ENCODE measurements around the gene CD82. TPM values are rescaled to one million over a fixed set of nuclear protein-coding genes. Genes with fewer than 3 reads are reported as not detected.

Gene CD82
- total and polyA plus RNA-seq, 2 experiments from 2014 or later: 4.8 to 6.0 TPM

- Histone ChIP-seq H3K4me1 (ENCODE audit: insufficient read depth) (no peaks in the 10 kb centered on the region), H3K27ac (no peak overlapping the region), H3K27me3 (replicated peaks; ENCODE audit: insufficient read depth) (0 out of 2 replicates have a peak, but pooled peaks cover 16% of the 10 kb centered on the region), H3K4me3 (no peak overlapping the region), H2AFZ (no peak overlapping the region), H3K79me2 (ENCODE audit: insufficient read depth) (no peaks in the 10 kb centered on the region), H3F3A (ENCODE audit: insufficient read depth) (no peaks in the 10 kb centered on the region), H3K4me2 (ENCODE audit: unreplicated experiment) (no peak overlapping the region), H3K9me3 (ENCODE audit: low read depth) (no peaks in the 10 kb centered on the region), H3K9ac (no peak overlapping the region), H4K20me1 (ENCODE audit: insufficient read depth) (no peaks in the 10 kb centered on the region), H3K9me2 (ENCODE audit: insufficient read depth) (no peaks in the 10 kb centered on the region), H3K36me3 (ENCODE audit: low read depth) (no peaks in the 10 kb centered on the region)
- no peak for TF ChIP-seq EZH2 (IDR thresholded peaks at IDR 0.05; ENCODE audit: insufficient read depth, poor library complexity, severe bottlenecking)
- TF ChIP-seq EZH2phosphoT487 (IDR thresholded peaks at IDR 0.05; ENCODE audit: insufficient read depth, low read depth): no peak
- in situ Hi-C loops (cut with MboI): loop anchor here (5.0 to 25.0 kb wide), 2 partner anchors 283 to 488 kb away; no protein-coding TSS in a partner anchor
- 90 to 92% methylated on average over 4 of the region's 4 CpGs for WGBS, 2 experiments (ENCODE audit: low coverage in 1 of 2, low lambda C conversion rate in 2 of 2, missing lambda C conversion rate in 2 of 2)
- DNase-seq: no peak
Observed at GRCh38 chr11:44624761-44625221, 59.3 kb downstream of the CD82 start.

GRCh38 chr11:44625759-44626523, 60.5 kb downstream of the CD82 start:
- H3F3A ChIP-seq (ENCODE audit: insufficient read depth): no peaks in the 10 kb centered on the region
- no peak overlapping the region for H3K9ac ChIP-seq
- H3K79me2 ChIP-seq (ENCODE audit: insufficient read depth): no peaks in the 10 kb centered on the region
- no peak overlapping the region for H3K4me3 ChIP-seq
- no peak for DNase-seq
- no peaks in the 10 kb centered on the region for H3K4me1 ChIP-seq (ENCODE audit: insufficient read depth)
- H3K9me2 ChIP-seq (ENCODE audit: insufficient read depth): no peaks in the 10 kb centered on the region
- no peaks in the 10 kb centered on the region for H3K9me3 ChIP-seq (ENCODE audit: low read depth)
- H2AFZ ChIP-seq: no peak overlapping the region
- H3K27ac ChIP-seq: no peak overlapping the region
- no peak overlapping the region for H3K4me2 ChIP-seq (ENCODE audit: unreplicated experiment)
- TF ChIP-seq EZH2 (IDR thresholded peaks at IDR 0.05; ENCODE audit: insufficient read depth, poor library complexity, severe bottlenecking) (no peak), EZH2phosphoT487 (IDR thresholded peaks at IDR 0.05; ENCODE audit: insufficient read depth, low read depth) (no peak)
- H3K36me3 ChIP-seq (ENCODE audit: low read depth): no peaks in the 10 kb centered on the region
- in situ Hi-C loops (cut with MboI): loop anchor here (25.0 kb wide), 1 partner anchor 486 kb away; no protein-coding TSS in a partner anchor
- 82 to 84% methylated on average over 7 of the region's 7 CpGs for WGBS, 2 experiments (ENCODE audit: low coverage in 1 of 2, low lambda C conversion rate in 2 of 2, missing lambda C conversion rate in 2 of 2)
- 0 out of 2 replicates have a peak, but pooled peaks cover 16% of the 10 kb centered on the region for H3K27me3 ChIP-seq (replicated peaks; ENCODE audit: insufficient read depth)
- H4K20me1 ChIP-seq (ENCODE audit: insufficient read depth): no peaks in the 10 kb centered on the region

GRCh38 chr11:44626645-44627044, 61.2 kb downstream of the CD82 start:
- no peaks in the 10 kb centered on the region for H4K20me1 ChIP-seq (ENCODE audit: insufficient read depth)
- in situ Hi-C loops (cut with MboI): loop anchor here (25.0 kb wide), 1 partner anchor 486 kb away; no protein-coding TSS in a partner anchor
- no peak overlapping the region for H3K9ac ChIP-seq
- no peaks in the 10 kb centered on the region for H3K9me2 ChIP-seq (ENCODE audit: insufficient read depth)
- H3K27me3 ChIP-seq (replicated peaks; ENCODE audit: insufficient read depth): 0 out of 2 replicates have a peak, but pooled peaks cover 16% of the 10 kb centered on the region
- no peaks in the 10 kb centered on the region for H3K9me3 ChIP-seq (ENCODE audit: low read depth)
- no peaks in the 10 kb centered on the region for H3K4me1 ChIP-seq (ENCODE audit: insufficient read depth)
- no peak overlapping the region for H3K4me2 ChIP-seq (ENCODE audit: unreplicated experiment)
- DNase-seq: no peak
- no peak overlapping the region for H2AFZ ChIP-seq
- whole genome bisulfite sequencing, 2 experiments (ENCODE audit: low coverage in 1 of 2, low lambda C conversion rate in 2 of 2, missing lambda C conversion rate in 2 of 2): 91 to 100% methylated on average over 2 of the region's 2 CpGs
- H3K79me2 ChIP-seq (ENCODE audit: insufficient read depth): no peaks in the 10 kb centered on the region
- no peak overlapping the region for H3K27ac ChIP-seq
- H3K36me3 ChIP-seq (ENCODE audit: low read depth): no peaks in the 10 kb centered on the region
- no peak overlapping the region for H3K4me3 ChIP-seq
- H3F3A ChIP-seq (ENCODE audit: insufficient read depth): no peaks in the 10 kb centered on the region
- no peak for TF ChIP-seq EZH2 (IDR thresholded peaks at IDR 0.05; ENCODE audit: insufficient read depth, poor library complexity, severe bottlenecking)
- TF ChIP-seq EZH2phosphoT487 (IDR thresholded peaks at IDR 0.05; ENCODE audit: insufficient read depth, low read depth): no peak

GRCh38 chr11:44627165-44627789, 61.8 kb downstream of the CD82 start:
- WGBS, 2 experiments (ENCODE audit: low coverage in 1 of 2, low lambda C conversion rate in 2 of 2, missing lambda C conversion rate in 2 of 2): 48 to 51% methylated on average over 4 of the region's 4 CpGs
- Histone ChIP-seq H3K27me3 (replicated peaks; ENCODE audit: insufficient read depth) (0 out of 2 replicates have a peak, but pooled peaks cover 16% of the 10 kb centered on the region), H3K4me3 (no peak overlapping the region), H2AFZ (no peak overlapping the region), H3K9me2 (ENCODE audit: insufficient read depth) (no peaks in the 10 kb centered on the region), H3K9me3 (ENCODE audit: low read depth) (no peaks in the 10 kb centered on the region), H4K20me1 (ENCODE audit: insufficient read depth) (no peaks in the 10 kb centered on the region), H3K9ac (no peak overlapping the region), H3K79me2 (ENCODE audit: insufficient read depth) (no peaks in the 10 kb centered on the region), H3F3A (ENCODE audit: insufficient read depth) (no peaks in the 10 kb centered on the region), H3K4me1 (ENCODE audit: insufficient read depth) (no peaks in the 10 kb centered on the region), H3K4me2 (ENCODE audit: unreplicated experiment) (no peak overlapping the region), H3K36me3 (ENCODE audit: low read depth) (no peaks in the 10 kb centered on the region), H3K27ac (no peak overlapping the region)
- DNase-seq: no peak
- TF ChIP-seq EZH2 (IDR thresholded peaks at IDR 0.05; ENCODE audit: insufficient read depth, poor library complexity, severe bottlenecking) (no peak), EZH2phosphoT487 (IDR thresholded peaks at IDR 0.05; ENCODE audit: insufficient read depth, low read depth) (no peak)
- in situ Hi-C loops (cut with MboI): loop anchor here (25.0 kb wide), 1 partner anchor 485 kb away; no protein-coding TSS in a partner anchor

All from GM23248 (cell line).